NCI-H2196 (cell line): ENCODE results near the gene PDGFA.

Experiments
- DNase-seq: peaks from one replicate; lab custom pipeline; 2025; ENCODE audit not compliant: unreplicated experiment; lab: John Stamatoyannopoulos, UW

PDGFA gene

GRCh38 chr7:462173-463103, 57.2 kb downstream of the PDGFA start:
- DNase-seq: no peak

- no peak for DNase-seq
These were observed 58.0 kb downstream of the PDGFA start for GRCh38 chr7:461453-462172.

- DNase-seq: no peak
These were observed 58.6 kb downstream of the PDGFA start for GRCh38 chr7:461117-461452.

GRCh38 chr7:460374-461116, 59.1 kb downstream of the PDGFA start:
- no peak for DNase-seq

- no peak for DNase-seq
These were observed 59.9 kb downstream of the PDGFA start for GRCh38 chr7:459584-460373.

GRCh38 chr7:458511-459245, 61.0 kb downstream of the PDGFA start:
- DNase-seq: no peak

GRCh38 chr7:457814-458510, 61.7 kb downstream of the PDGFA start:
- no peak for DNase-seq

- DNase-seq: peak; percentile 52
These were observed 64.3 kb downstream of the PDGFA start for GRCh38 chr7:455110-455928.

GRCh38 chr7:454356-455109, 65.1 kb downstream of the PDGFA start:
- no peak for DNase-seq

GRCh38 chr7:453597-454306, 65.9 kb downstream of the PDGFA start:
- no peak for DNase-seq

GRCh38 chr7:452791-453455, 66.7 kb downstream of the PDGFA start:
- no peak for DNase-seq

- no peak for DNase-seq
These were observed 67.4 kb downstream of the PDGFA start for GRCh38 chr7:452226-452751.

- no peak for DNase-seq
These were observed 68.1 kb downstream of the PDGFA start for GRCh38 chr7:451255-452225.

- DNase-seq: no peak
These were observed 68.9 kb downstream of the PDGFA start for GRCh38 chr7:450741-451140.

GRCh38 chr7:450036-450435, 69.6 kb downstream of the PDGFA start:
- no peak for DNase-seq
